ACC112 (cell line): ENCODE results near the gene PPP1R37.

Experiments used
- H2AFZ ChIP-seq: fragments of 200-600 bp; sonication (generic); one replicate; pipeline ENCODE4 v1.6.0; 2017; ENCODE audit warnings: antibody characterized with exemption, low read length; ENCODE audit not compliant: unreplicated experiment
- H3K27ac ChIP-seq: fragments of 200-600 bp; sonication (generic); 2 replicates; pipeline ENCODE4 v1.5.1; 2014; ENCODE audit warnings: low read depth, mild to moderate bottlenecking, antibody characterized with exemption, low read length, moderate library complexity
- H3K27me3 ChIP-seq: fragments of 200-600 bp; sonication (generic); 2 replicates; pipeline ENCODE4 v1.6.1; 2014; ENCODE audit warnings: mild to moderate bottlenecking, antibody characterized with exemption, low read length, moderate library complexity, mixed read lengths; ENCODE audit not compliant: insufficient read depth
- H3K36me3 ChIP-seq: fragments of 200-600 bp; sonication (generic); 2 replicates; pipeline ENCODE4 v1.6.1; 2016; ENCODE audit warnings: mild to moderate bottlenecking, antibody characterized with exemption, low read length, moderate library complexity, mixed read lengths; ENCODE audit not compliant: insufficient read depth
- H3K4me1 ChIP-seq: fragments of 200-600 bp; sonication (generic); one replicate; pipeline ENCODE4 v1.6.1; 2016; ENCODE audit warnings: low read length, mixed read lengths; ENCODE audit not compliant: insufficient read depth, unreplicated experiment, control insufficient read depth
- H3K4me3 ChIP-seq: fragments of 200-600 bp; sonication (generic); 2 replicates; pipeline ENCODE4 v1.5.1; 2014; ENCODE audit warnings: mild to moderate bottlenecking, low read depth, low read length
- H3K79me2 ChIP-seq: fragments of 200-600 bp; sonication (generic); one replicate; pipeline ENCODE4 v1.6.0; 2016; ENCODE audit warnings: low read length; ENCODE audit not compliant: control insufficient read depth, unreplicated experiment, insufficient read depth

PPP1R37 gene

GRCh38 chr19:45082170-45082569 lies 10.8 kb upstream of the PPP1R37 start:
- H3K27me3 ChIP-seq: no peaks in the 10 kb centered on the region
- peaks cover 44% of the 10 kb centered on the region for H3K79me2 ChIP-seq
- no peak overlapping the region for H3K4me3 ChIP-seq
- H3K4me1 ChIP-seq: no peaks in the 10 kb centered on the region
- no peaks in the 10 kb centered on the region for H3K36me3 ChIP-seq
- no peak overlapping the region for H3K27ac ChIP-seq
- H2AFZ ChIP-seq: no peak overlapping the region

- H3K27ac ChIP-seq: no peak overlapping the region
- no peaks in the 10 kb centered on the region for H3K4me1 ChIP-seq
- no peaks in the 10 kb centered on the region for H3K27me3 ChIP-seq
- H3K4me3 ChIP-seq: no peak overlapping the region
- H3K36me3 ChIP-seq: no peaks in the 10 kb centered on the region
- H2AFZ ChIP-seq: no peak overlapping the region
- peaks cover 23% of the 10 kb centered on the region for H3K79me2 ChIP-seq
Observed at GRCh38 chr19:45086480-45086879, 6.5 kb upstream of the PPP1R37 start.

DNA sequence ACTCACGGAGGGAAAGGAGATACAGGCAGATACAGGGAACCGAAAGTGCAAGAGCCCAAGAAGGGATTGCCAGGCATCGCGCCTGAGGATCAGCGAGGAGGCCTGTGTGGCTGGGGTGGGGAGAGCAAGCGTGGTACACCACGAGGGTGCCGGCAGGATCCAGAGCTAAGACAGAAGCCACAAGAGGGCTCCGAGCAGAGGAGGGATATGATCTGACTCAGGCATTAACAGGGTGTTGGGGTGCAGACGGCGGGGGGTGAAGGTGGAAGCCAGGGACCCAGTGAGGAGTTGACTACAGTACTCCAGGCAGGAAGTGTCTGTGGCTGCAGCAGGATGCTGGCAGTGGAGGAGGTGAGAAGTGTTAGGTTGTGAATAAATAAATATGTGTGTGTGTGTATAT lies 5.4 kb upstream of the PPP1R37 start:
- Histone ChIP-seq H3K79me2 (peaks cover 13% of the 10 kb centered on the region), H3K4me1 (no peaks in the 10 kb centered on the region), H3K27ac (no peak overlapping the region), H3K27me3 (no peaks in the 10 kb centered on the region), H3K4me3 (no peak overlapping the region), H2AFZ (no peak overlapping the region), H3K36me3 (no peaks in the 10 kb centered on the region)

DNA sequence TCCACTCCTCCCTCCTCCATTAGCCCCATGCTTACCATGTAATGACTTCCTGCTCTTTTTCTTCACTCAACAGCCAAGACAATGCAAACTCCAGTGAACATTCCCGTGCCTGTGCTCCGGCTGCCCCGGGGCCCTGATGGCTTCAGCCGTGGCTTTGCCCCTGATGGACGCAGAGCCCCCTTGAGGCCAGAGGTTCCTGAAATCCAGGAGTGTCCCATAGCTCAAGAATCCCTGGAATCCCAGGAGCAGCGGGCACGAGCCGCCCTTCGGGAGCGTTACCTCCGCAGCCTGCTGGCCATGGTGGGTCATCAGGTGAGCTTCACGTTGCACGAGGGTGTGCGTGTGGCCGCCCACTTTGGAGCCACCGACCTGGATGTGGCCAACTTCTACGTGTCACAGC lies 2.9 kb upstream of the PPP1R37 start:
- Histone ChIP-seq H3K79me2 (peaks cover 29% of the 10 kb centered on the region), H2AFZ (no peak overlapping the region), H3K36me3 (no peaks in the 10 kb centered on the region), H3K4me3 (no peak overlapping the region), H3K27me3 (no peaks in the 10 kb centered on the region), H3K4me1 (peaks cover 3% of the 10 kb centered on the region), H3K27ac (no peak overlapping the region)

GRCh38 chr19:45090606-45091005 lies 2.4 kb upstream of the PPP1R37 start:
- H3K27me3 ChIP-seq: no peaks in the 10 kb centered on the region
- peaks cover 30% of the 10 kb centered on the region for H3K79me2 ChIP-seq
- peak overlapping the region; percentile 86 for H3K4me3 ChIP-seq
- no peak overlapping the region for H2AFZ ChIP-seq
- H3K4me1 ChIP-seq: peaks cover 3% of the 10 kb centered on the region
- H3K27ac ChIP-seq: no peak overlapping the region
- H3K36me3 ChIP-seq: no peaks in the 10 kb centered on the region

DNA sequence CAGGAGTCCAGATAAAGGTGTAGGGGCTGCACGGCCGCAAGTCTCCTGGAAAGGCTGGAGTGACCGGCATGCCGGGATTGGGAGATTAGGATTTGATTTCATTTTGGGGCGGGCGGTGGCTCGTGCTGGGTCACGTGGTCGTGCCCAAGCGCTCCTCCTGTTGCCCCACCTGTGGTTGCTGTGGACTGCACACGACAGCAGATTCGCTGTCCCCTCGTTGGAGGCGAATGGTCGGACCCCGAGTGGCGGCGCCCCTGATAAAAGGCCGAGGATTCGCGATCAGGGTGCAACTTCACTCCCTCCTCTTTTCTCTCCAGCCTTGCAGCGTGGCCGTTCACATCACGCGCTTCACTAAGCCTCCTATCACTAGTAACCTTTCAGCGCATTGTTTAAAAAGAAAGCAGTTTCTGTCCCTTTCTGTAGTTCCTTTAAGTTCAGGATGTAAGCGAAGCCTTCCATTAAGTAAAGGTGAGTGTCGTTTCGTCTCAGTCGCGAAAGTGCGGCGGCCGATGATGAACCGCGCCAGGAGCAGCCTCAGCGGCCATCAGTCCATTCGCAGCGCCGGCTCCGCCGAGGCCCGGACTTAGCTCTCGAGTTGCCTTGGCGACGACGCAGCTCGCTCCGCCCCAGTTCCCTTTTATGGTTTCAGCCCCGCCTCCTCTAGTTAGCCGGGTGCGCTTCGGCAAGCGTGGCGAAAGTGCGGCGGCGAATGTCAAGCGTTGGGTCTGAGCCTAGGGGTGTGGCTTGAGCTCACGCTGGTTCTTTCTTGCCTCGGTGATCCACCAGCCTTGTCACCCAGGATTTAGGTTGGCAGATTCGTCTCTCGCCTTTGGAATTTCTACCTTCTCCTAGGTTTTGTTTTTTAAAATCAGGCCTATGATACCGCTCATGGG lies 1.7 kb upstream of the PPP1R37 start:
- Histone ChIP-seq H3K79me2 (peaks cover 36% of the 10 kb centered on the region), H3K27ac (peak overlapping the region; percentile 87), H3K4me3 (peak overlapping the region; percentile 86), H3K36me3 (no peaks in the 10 kb centered on the region), H2AFZ (peak overlapping the region; percentile 96), H3K4me1 (peaks cover 7% of the 10 kb centered on the region), H3K27me3 (no peaks in the 10 kb centered on the region)

DNA sequence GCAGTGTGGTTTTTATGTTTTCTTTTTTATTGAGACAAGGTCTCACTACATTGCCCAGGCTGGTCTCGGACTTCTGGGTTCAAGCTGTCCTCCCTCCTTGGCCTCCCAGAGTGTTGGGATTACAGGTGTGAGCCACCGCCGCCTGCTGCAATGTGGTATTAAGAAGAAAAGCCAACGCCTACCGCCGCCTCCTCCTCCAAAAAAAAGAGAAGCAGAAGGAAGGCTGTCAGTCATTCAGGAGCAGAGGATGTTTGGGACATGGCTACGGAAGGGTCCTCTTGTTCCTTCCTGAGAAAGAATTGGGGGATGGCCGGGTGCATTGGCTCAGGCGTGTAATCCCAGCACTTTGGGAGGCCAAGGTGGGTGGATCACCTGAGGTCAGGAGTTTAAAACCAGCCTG lies 1.2 kb downstream of the PPP1R37 start:
- peak overlapping the region; percentile 86 for H3K4me3 ChIP-seq
- no peaks in the 10 kb centered on the region for H3K36me3 ChIP-seq
- H3K27me3 ChIP-seq: no peaks in the 10 kb centered on the region
- H3K4me1 ChIP-seq: peaks cover 23% of the 10 kb centered on the region
- H2AFZ ChIP-seq: no peak overlapping the region
- H3K79me2 ChIP-seq: peaks cover 57% of the 10 kb centered on the region
- no peak overlapping the region for H3K27ac ChIP-seq

- Histone ChIP-seq H3K79me2 (peaks cover 62% of the 10 kb centered on the region), H3K27ac (no peak overlapping the region), H2AFZ (no peak overlapping the region), H3K27me3 (no peaks in the 10 kb centered on the region), H3K4me1 (peaks cover 27% of the 10 kb centered on the region), H3K4me3 (peak overlapping the region; percentile 86), H3K36me3 (no peaks in the 10 kb centered on the region)
Observed at GRCh38 chr19:45094707-45095106, 1.7 kb downstream of the PPP1R37 start.

DNA sequence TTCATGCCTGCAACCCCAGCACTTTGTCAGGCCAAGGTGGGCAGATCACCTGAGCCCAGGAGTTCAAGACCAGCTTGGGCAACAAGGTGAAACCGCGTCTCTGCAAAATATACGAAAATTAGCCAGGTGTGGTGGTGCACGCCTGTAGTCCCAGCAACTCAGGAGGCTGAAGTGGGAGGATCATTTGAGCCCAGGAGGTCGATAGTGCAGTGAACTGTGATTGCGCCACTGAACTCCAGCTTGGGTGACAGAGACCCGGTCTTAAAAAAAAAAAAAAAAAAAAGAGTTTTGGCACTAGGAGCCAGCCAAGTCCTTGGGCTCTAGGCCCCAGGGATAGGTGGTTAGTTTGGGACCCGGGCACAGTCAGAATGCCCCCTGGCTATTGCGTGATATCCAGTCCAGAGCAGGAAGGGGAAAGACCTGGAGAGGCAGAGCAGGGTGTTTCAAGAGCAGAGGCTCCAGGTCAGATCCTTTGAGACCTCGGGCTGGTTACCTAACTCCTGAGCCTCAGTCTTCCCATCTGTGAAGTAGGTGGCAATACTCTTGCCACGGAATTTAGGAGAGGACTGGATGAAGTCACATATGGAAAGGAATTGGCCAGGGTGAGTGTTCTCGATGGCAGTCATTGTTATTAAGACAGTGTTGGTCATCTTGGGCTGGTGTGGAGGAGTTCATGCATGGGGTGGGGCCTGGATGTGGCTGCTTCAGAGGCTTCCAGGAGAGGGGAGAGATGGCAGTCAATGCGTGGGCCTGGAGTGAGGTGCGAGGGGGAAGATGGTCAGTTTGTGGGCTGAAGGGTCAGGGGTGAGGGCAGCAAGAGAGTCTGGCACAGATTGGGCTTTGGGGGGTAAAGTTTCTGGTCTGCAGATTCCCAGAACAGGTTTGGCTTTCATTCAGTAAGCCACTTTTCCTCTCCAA lies 2.8 kb downstream of the PPP1R37 start:
- Histone ChIP-seq H3K4me1 (peaks cover 27% of the 10 kb centered on the region), H3K4me3 (no peak overlapping the region), H3K27ac (no peak overlapping the region), H3K36me3 (no peaks in the 10 kb centered on the region), H3K27me3 (no peaks in the 10 kb centered on the region), H3K79me2 (peaks cover 73% of the 10 kb centered on the region), H2AFZ (no peak overlapping the region)

DNA sequence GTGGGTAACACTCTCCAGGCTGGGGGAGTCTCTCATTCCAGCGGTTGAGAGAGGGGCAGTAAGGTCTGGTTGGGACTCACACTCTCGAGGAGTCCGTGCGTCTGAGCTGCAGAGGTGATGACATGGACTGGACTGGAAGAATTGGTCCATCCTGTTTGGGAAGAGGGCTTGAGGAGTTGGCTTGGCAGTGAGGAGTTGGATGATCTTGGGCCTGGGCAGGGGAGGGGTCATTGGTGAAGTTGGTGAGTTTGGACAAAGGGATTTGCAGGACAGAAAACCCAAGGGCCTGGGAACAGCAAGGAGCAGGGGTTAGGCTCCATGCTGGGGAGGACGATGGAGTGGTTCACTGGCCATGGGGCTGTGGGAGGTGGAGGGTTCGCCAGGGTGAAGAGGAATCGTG lies 3.7 kb downstream of the PPP1R37 start:
- Histone ChIP-seq H3K4me1 (peaks cover 27% of the 10 kb centered on the region), H2AFZ (no peak overlapping the region), H3K79me2 (peaks cover 82% of the 10 kb centered on the region)

More for the DNA sequence above, 3.7 kb downstream of the PPP1R37 start:
- H3K27me3 ChIP-seq: no peaks in the 10 kb centered on the region
- no peaks in the 10 kb centered on the region for H3K36me3 ChIP-seq
- no peak overlapping the region for H3K4me3 ChIP-seq
- H3K27ac ChIP-seq: no peak overlapping the region
